ENCODE data around the gene ZNF44.
A peak's percentile ranks its signal among the peaks of the same experiment; 100 is the strongest.

ZNF44 gene

GRCh38 chr19:12289790-12290065 lies 5.0 kb downstream of the ZNF44 start:
- no peak overlapping the region for H3K9ac ChIP-seq (ENCODE audit: low read length)
- no peak overlapping the region for H3K27ac ChIP-seq (ENCODE audit: low read depth, low read length)
- no peak overlapping the region for H3K4me3 ChIP-seq (ENCODE audit: low read depth in 1 of 2, low read length in 2 of 2)
- H3K4me1 ChIP-seq (ENCODE audit: insufficient read depth, low read length): peaks cover 13% of the 10 kb centered on the region
- H3K36me3 ChIP-seq (ENCODE audit: insufficient read depth, low read length): no peaks in the 10 kb centered on the region
- no peaks in the 10 kb centered on the region for H3K9me3 ChIP-seq (ENCODE audit: low read length)
- H3K27me3 ChIP-seq (ENCODE audit: control insufficient read depth in 1 of 2, insufficient read depth in 2 of 2, low read length in 2 of 2): no peaks in the 10 kb centered on the region

GRCh38 chr19:12287958-12288500 lies 6.7 kb downstream of the ZNF44 start:
- Histone ChIP-seq H3K4me3 (ENCODE audit: low read depth in 1 of 2, low read length in 2 of 2) (no peak overlapping the region), H3K9ac (ENCODE audit: low read length) (no peak overlapping the region), H3K27me3 (ENCODE audit: control insufficient read depth in 1 of 2, insufficient read depth in 2 of 2, low read length in 2 of 2) (no peaks in the 10 kb centered on the region), H3K4me1 (ENCODE audit: insufficient read depth, low read length) (peaks cover 7% of the 10 kb centered on the region), H3K36me3 (ENCODE audit: insufficient read depth, low read length) (no peaks in the 10 kb centered on the region), H3K27ac (ENCODE audit: low read depth, low read length) (no peak overlapping the region), H3K9me3 (ENCODE audit: low read length) (no peaks in the 10 kb centered on the region)

GRCh38 chr19:12284631-12285030 lies 10.1 kb downstream of the ZNF44 start:
- H3K36me3 ChIP-seq (ENCODE audit: insufficient read depth, low read length): no peaks in the 10 kb centered on the region
- H3K9me3 ChIP-seq (ENCODE audit: low read length): no peaks in the 10 kb centered on the region
- H3K4me3 ChIP-seq (ENCODE audit: low read depth in 1 of 2, low read length in 2 of 2): no peak overlapping the region
- no peak overlapping the region for H3K9ac ChIP-seq (ENCODE audit: low read length)
- H3K4me1 ChIP-seq (ENCODE audit: insufficient read depth, low read length): no peaks in the 10 kb centered on the region
- H3K27me3 ChIP-seq (ENCODE audit: control insufficient read depth in 1 of 2, insufficient read depth in 2 of 2, low read length in 2 of 2): no peaks in the 10 kb centered on the region
- no peak overlapping the region for H3K27ac ChIP-seq (ENCODE audit: low read depth, low read length)

GRCh38 chr19:12284226-12284625 lies 10.5 kb downstream of the ZNF44 start:
- H3K27ac ChIP-seq (ENCODE audit: low read depth, low read length): no peak overlapping the region
- H3K9ac ChIP-seq (ENCODE audit: low read length): no peak overlapping the region
- H3K9me3 ChIP-seq (ENCODE audit: low read length): no peaks in the 10 kb centered on the region
- no peaks in the 10 kb centered on the region for H3K4me1 ChIP-seq (ENCODE audit: insufficient read depth, low read length)
- no peaks in the 10 kb centered on the region for H3K27me3 ChIP-seq (ENCODE audit: control insufficient read depth in 1 of 2, insufficient read depth in 2 of 2, low read length in 2 of 2)
- H3K4me3 ChIP-seq (ENCODE audit: low read depth in 1 of 2, low read length in 2 of 2): no peak overlapping the region
- no peaks in the 10 kb centered on the region for H3K36me3 ChIP-seq (ENCODE audit: insufficient read depth, low read length)

GRCh38 chr19:12278713-12279112 lies 16.0 kb downstream of the ZNF44 start:
- Histone ChIP-seq H3K27me3 (ENCODE audit: control insufficient read depth in 1 of 2, insufficient read depth in 2 of 2, low read length in 2 of 2) (no peaks in the 10 kb centered on the region), H3K9ac (ENCODE audit: low read length) (no peak overlapping the region), H3K4me1 (ENCODE audit: insufficient read depth, low read length) (no peaks in the 10 kb centered on the region), H3K27ac (ENCODE audit: low read depth, low read length) (no peak overlapping the region), H3K4me3 (ENCODE audit: low read depth in 1 of 2, low read length in 2 of 2) (no peak overlapping the region), H3K9me3 (ENCODE audit: low read length) (peaks cover 1% of the 10 kb centered on the region), H3K36me3 (ENCODE audit: insufficient read depth, low read length) (peaks cover 13% of the 10 kb centered on the region)

GRCh38 chr19:12272980-12273901 lies 21.4 kb downstream of the ZNF44 start:
- H3K27ac ChIP-seq (ENCODE audit: low read depth, low read length): no peak overlapping the region
- H3K9me3 ChIP-seq (ENCODE audit: low read length): peaks cover 24% of the 10 kb centered on the region
- H3K4me3 ChIP-seq (ENCODE audit: low read depth in 1 of 2, low read length in 2 of 2): peak overlapping the region in 1 of 2 donors; percentile 0
- no peak overlapping the region for H3K9ac ChIP-seq (ENCODE audit: low read length)
- no peaks in the 10 kb centered on the region for H3K4me1 ChIP-seq (ENCODE audit: insufficient read depth, low read length)
- no peaks in the 10 kb centered on the region for H3K27me3 ChIP-seq (ENCODE audit: control insufficient read depth in 1 of 2, insufficient read depth in 2 of 2, low read length in 2 of 2)
- H3K36me3 ChIP-seq (ENCODE audit: insufficient read depth, low read length): peaks cover 40% of the 10 kb centered on the region

GRCh38 chr19:12272386-12272785 lies 22.3 kb downstream of the ZNF44 start:
- Histone ChIP-seq H3K27ac (ENCODE audit: low read depth, low read length) (no peak overlapping the region), H3K4me3 (ENCODE audit: low read depth in 1 of 2, low read length in 2 of 2) (no peak overlapping the region), H3K9ac (ENCODE audit: low read length) (no peak overlapping the region), H3K9me3 (ENCODE audit: low read length) (peaks cover 24% of the 10 kb centered on the region), H3K36me3 (ENCODE audit: insufficient read depth, low read length) (peaks cover 40% of the 10 kb centered on the region), H3K4me1 (ENCODE audit: insufficient read depth, low read length) (no peaks in the 10 kb centered on the region), H3K27me3 (ENCODE audit: control insufficient read depth in 1 of 2, insufficient read depth in 2 of 2, low read length in 2 of 2) (no peaks in the 10 kb centered on the region)

GRCh38 chr19:12270854-12271253 lies 23.8 kb downstream of the ZNF44 start:
- Histone ChIP-seq H3K9me3 (ENCODE audit: low read length) (peaks cover 24% of the 10 kb centered on the region), H3K36me3 (ENCODE audit: insufficient read depth, low read length) (peaks cover 34% of the 10 kb centered on the region), H3K4me1 (ENCODE audit: insufficient read depth, low read length) (no peaks in the 10 kb centered on the region), H3K27me3 (ENCODE audit: control insufficient read depth in 1 of 2, insufficient read depth in 2 of 2, low read length in 2 of 2) (no peaks in the 10 kb centered on the region), H3K4me3 (ENCODE audit: low read depth in 1 of 2, low read length in 2 of 2) (no peak overlapping the region), H3K9ac (ENCODE audit: low read length) (no peak overlapping the region), H3K27ac (ENCODE audit: low read depth, low read length) (no peak overlapping the region)

GRCh38 chr19:12265921-12266704 lies 28.6 kb downstream of the ZNF44 start:
- H3K4me3 ChIP-seq (ENCODE audit: low read depth in 1 of 2, low read length in 2 of 2): no peak overlapping the region
- no peaks in the 10 kb centered on the region for H3K4me1 ChIP-seq (ENCODE audit: insufficient read depth, low read length)
- no peak overlapping the region for H3K27ac ChIP-seq (ENCODE audit: low read depth, low read length)
- peaks cover 5% of the 10 kb centered on the region for H3K36me3 ChIP-seq (ENCODE audit: insufficient read depth, low read length)
- H3K27me3 ChIP-seq (ENCODE audit: control insufficient read depth in 1 of 2, insufficient read depth in 2 of 2, low read length in 2 of 2): no peaks in the 10 kb centered on the region
- H3K9ac ChIP-seq (ENCODE audit: low read length): no peak overlapping the region
- peaks cover 7% of the 10 kb centered on the region for H3K9me3 ChIP-seq (ENCODE audit: low read length)

GRCh38 chr19:12261554-12261953 lies 33.1 kb downstream of the ZNF44 start:
- Histone ChIP-seq H3K4me3 (ENCODE audit: low read depth in 1 of 2, low read length in 2 of 2) (no peak overlapping the region), H3K9me3 (ENCODE audit: low read length) (no peaks in the 10 kb centered on the region), H3K27me3 (ENCODE audit: control insufficient read depth in 1 of 2, insufficient read depth in 2 of 2, low read length in 2 of 2) (no peaks in the 10 kb centered on the region), H3K27ac (ENCODE audit: low read depth, low read length) (no peak overlapping the region), H3K9ac (ENCODE audit: low read length) (no peak overlapping the region), H3K36me3 (ENCODE audit: insufficient read depth, low read length) (no peaks in the 10 kb centered on the region), H3K4me1 (ENCODE audit: insufficient read depth, low read length) (no peaks in the 10 kb centered on the region)

GRCh38 chr19:12260861-12261260 lies 33.8 kb downstream of the ZNF44 start:
- Histone ChIP-seq H3K27ac (ENCODE audit: low read depth, low read length) (no peak overlapping the region), H3K9me3 (ENCODE audit: low read length) (no peaks in the 10 kb centered on the region), H3K4me1 (ENCODE audit: insufficient read depth, low read length) (no peaks in the 10 kb centered on the region), H3K4me3 (ENCODE audit: low read depth in 1 of 2, low read length in 2 of 2) (no peak overlapping the region), H3K36me3 (ENCODE audit: insufficient read depth, low read length) (no peaks in the 10 kb centered on the region), H3K9ac (ENCODE audit: low read length) (no peak overlapping the region), H3K27me3 (ENCODE audit: control insufficient read depth in 1 of 2, insufficient read depth in 2 of 2, low read length in 2 of 2) (no peaks in the 10 kb centered on the region)

Measured in muscle layer of colon (tissue), 2 donors.